Measurements from ENCODE around the gene CBX3. TPM values are rescaled to one million over a fixed set of nuclear protein-coding genes. Genes with fewer than 3 reads are reported as not detected.

Gene CBX3
- total and polyA plus RNA-seq, 2 of the 8 experiments (the other 6 are each of a cell fraction or from before 2014, with no cell fraction given) = 71.3 to 258 TPM

DNA sequence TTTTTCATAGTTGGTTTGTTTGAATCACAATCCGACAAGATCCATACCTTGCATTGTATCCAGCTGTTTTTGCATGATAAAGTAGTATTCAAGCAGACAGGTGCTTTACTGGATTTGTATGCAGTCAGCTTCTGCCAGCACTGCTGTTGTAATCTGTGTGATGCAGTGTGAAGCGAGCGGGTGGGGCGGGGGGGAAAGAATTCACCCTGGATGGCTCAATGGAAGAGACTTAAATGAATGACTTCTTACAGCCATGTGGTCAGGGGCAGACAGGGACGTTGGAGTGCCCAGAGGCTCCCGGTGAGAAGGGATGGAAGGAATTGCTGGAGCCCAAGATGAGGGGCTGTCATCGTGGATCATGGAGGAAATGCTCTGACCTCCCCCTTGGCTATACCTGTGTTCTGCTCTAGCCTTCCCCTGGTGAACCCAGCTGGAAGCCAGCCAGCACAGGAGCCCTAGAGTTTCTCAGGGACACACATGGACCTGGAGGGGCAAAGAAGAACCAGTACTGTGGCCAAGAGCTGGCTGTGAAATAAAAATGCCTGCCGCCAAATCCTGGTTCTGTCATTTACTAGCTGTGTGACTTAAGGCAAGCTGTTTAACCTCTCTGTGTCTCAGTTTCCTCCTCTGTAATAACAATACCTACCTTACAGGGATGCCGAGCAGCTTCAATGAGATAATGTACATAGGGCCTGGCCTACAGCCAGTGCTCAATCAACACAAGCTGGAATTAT, 35.4 kb upstream of the CBX3 start (continued):
- TF ChIP-seq, protein P1, sequence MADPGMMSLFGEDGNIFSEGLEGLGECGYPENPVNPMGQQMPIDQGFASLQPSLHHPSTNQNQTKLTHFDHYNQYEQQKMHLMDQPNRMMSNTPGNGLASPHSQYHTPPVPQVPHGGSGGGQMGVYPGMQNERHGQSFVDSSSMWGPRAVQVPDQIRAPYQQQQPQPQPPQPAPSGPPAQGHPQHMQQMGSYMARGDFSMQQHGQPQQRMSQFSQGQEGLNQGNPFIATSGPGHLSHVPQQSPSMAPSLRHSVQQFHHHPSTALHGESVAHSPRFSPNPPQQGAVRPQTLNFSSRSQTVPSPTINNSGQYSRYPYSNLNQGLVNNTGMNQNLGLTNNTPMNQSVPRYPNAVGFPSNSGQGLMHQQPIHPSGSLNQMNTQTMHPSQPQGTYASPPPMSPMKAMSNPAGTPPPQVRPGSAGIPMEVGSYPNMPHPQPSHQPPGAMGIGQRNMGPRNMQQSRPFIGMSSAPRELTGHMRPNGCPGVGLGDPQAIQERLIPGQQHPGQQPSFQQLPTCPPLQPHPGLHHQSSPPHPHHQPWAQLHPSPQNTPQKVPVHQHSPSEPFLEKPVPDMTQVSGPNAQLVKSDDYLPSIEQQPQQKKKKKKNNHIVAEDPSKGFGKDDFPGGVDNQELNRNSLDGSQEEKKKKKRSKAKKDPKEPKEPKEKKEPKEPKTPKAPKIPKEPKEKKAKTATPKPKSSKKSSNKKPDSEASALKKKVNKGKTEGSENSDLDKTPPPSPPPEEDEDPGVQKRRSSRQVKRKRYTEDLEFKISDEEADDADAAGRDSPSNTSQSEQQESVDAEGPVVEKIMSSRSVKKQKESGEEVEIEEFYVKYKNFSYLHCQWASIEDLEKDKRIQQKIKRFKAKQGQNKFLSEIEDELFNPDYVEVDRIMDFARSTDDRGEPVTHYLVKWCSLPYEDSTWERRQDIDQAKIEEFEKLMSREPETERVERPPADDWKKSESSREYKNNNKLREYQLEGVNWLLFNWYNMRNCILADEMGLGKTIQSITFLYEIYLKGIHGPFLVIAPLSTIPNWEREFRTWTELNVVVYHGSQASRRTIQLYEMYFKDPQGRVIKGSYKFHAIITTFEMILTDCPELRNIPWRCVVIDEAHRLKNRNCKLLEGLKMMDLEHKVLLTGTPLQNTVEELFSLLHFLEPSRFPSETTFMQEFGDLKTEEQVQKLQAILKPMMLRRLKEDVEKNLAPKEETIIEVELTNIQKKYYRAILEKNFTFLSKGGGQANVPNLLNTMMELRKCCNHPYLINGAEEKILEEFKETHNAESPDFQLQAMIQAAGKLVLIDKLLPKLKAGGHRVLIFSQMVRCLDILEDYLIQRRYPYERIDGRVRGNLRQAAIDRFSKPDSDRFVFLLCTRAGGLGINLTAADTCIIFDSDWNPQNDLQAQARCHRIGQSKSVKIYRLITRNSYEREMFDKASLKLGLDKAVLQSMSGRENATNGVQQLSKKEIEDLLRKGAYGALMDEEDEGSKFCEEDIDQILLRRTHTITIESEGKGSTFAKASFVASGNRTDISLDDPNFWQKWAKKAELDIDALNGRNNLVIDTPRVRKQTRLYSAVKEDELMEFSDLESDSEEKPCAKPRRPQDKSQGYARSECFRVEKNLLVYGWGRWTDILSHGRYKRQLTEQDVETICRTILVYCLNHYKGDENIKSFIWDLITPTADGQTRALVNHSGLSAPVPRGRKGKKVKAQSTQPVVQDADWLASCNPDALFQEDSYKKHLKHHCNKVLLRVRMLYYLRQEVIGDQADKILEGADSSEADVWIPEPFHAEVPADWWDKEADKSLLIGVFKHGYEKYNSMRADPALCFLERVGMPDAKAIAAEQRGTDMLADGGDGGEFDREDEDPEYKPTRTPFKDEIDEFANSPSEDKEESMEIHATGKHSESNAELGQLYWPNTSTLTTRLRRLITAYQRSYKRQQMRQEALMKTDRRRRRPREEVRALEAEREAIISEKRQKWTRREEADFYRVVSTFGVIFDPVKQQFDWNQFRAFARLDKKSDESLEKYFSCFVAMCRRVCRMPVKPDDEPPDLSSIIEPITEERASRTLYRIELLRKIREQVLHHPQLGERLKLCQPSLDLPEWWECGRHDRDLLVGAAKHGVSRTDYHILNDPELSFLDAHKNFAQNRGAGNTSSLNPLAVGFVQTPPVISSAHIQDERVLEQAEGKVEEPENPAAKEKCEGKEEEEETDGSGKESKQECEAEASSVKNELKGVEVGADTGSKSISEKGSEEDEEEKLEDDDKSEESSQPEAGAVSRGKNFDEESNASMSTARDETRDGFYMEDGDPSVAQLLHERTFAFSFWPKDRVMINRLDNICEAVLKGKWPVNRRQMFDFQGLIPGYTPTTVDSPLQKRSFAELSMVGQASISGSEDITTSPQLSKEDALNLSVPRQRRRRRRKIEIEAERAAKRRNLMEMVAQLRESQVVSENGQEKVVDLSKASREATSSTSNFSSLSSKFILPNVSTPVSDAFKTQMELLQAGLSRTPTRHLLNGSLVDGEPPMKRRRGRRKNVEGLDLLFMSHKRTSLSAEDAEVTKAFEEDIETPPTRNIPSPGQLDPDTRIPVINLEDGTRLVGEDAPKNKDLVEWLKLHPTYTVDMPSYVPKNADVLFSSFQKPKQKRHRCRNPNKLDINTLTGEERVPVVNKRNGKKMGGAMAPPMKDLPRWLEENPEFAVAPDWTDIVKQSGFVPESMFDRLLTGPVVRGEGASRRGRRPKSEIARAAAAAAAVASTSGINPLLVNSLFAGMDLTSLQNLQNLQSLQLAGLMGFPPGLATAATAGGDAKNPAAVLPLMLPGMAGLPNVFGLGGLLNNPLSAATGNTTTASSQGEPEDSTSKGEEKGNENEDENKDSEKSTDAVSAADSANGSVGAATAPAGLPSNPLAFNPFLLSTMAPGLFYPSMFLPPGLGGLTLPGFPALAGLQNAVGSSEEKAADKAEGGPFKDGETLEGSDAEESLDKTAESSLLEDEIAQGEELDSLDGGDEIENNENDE (IDR thresholded peaks at IDR 0.05; ENCODE audit: insufficient replicate concordance, low read length) = no peak
- no peak for TF ChIP-seq BACH1 (IDR thresholded peaks at IDR 0.05; ENCODE audit: low read length)

Measured in H1 (cell line).